ENCODE measurements around the gene FSTL5. TPM values are rescaled to one million over a fixed set of nuclear protein-coding genes. Genes with fewer than 3 reads are reported as not detected.

FSTL5 gene
- total RNA-seq, 2 experiments from 2014 or later = not detected

- ChIA-PET POLR2A (no interaction called here), CTCF (no interaction called here)
Measured at GRCh38 chr4:161376275-161376674, 787.5 kb downstream of the FSTL5 start.

- ChIA-PET CTCF (no interaction called here), POLR2A (no interaction called here)
Measured at GRCh38 chr4:161364681-161365080, 799.1 kb downstream of the FSTL5 start.

DNA sequence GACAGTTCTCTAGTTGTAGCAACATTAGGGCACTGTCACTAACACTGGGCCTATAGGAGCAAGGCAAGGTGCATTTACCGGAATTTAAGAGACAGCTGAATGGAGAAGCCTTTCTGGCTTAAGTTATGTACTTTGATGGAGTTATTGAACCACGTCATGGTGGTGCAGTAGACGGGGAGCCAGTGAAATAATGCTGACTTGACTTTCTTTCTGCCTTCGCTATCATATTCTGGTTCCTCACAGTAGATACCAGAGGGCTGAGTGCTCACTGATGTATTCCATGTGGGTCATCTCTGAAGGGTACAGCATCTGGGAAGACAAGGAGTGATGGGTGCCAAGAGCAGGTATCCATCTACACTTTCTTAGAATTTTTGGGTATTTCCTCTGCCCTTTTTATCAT lies 802.8 kb downstream of the FSTL5 start:
- POLR2A ChIA-PET = no interaction called here

DNA sequence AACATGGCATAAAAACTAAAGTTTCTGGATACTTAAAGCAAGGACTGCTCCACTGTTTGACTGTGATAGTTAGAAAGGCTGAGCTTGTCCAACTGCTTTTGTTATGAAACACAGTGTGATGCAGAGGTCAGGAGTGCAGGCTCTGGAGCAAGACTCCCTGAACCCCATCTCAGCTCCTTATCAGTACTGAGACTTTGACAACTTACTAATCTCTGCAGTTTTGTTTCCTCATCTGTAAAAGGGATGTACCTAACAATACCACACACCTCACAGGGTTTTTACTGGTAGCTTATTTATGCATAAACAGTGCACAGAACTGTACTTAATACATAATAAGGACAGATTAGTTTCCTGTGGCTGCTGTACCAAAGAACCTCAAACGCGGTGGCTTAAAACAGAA lies 804.3 kb downstream of the FSTL5 start:
- POLR2A ChIA-PET = no interaction called here

More for the DNA sequence above, 802.8 kb downstream of the FSTL5 start:
- CTCF ChIA-PET = no interaction called here

DNA sequence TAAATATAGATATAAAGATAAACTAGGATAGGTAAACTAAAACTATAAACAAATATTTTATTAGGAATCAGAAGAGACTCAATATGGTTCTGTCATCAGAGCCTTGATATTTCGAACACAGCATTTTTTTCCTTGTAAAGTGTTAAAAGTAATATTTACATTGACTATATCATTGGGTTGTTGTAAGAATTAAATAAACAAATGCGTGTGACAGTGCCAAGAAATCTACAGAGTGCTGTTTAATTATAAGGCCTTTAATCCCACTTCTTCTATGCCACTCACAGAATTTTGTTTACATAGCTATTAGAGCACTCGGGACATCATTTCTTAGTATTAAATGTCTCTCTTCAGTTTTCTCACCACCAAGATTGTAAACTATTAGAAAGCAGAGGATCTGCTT lies 807.4 kb downstream of the FSTL5 start:
- ChIA-PET CTCF (no interaction called here), POLR2A (no interaction called here)

More for the DNA sequence above, 804.3 kb downstream of the FSTL5 start:
- CTCF ChIA-PET = no interaction called here

- POLR2A ChIA-PET = no interaction called here
Measured at GRCh38 chr4:161350946-161351345, 812.9 kb downstream of the FSTL5 start.

GRCh38 chr4:161345741-161346140 lies 818.1 kb downstream of the FSTL5 start:
- ChIA-PET POLR2A (no interaction called here), CTCF (no interaction called here)

More at GRCh38 chr4:161350946-161351345, 812.9 kb downstream of the FSTL5 start:
- CTCF ChIA-PET = no interaction called here

GRCh38 chr4:161343569-161343950 lies 820.2 kb downstream of the FSTL5 start:
- POLR2A ChIA-PET = no interaction called here
- CTCF ChIA-PET = no interaction called here

DNA sequence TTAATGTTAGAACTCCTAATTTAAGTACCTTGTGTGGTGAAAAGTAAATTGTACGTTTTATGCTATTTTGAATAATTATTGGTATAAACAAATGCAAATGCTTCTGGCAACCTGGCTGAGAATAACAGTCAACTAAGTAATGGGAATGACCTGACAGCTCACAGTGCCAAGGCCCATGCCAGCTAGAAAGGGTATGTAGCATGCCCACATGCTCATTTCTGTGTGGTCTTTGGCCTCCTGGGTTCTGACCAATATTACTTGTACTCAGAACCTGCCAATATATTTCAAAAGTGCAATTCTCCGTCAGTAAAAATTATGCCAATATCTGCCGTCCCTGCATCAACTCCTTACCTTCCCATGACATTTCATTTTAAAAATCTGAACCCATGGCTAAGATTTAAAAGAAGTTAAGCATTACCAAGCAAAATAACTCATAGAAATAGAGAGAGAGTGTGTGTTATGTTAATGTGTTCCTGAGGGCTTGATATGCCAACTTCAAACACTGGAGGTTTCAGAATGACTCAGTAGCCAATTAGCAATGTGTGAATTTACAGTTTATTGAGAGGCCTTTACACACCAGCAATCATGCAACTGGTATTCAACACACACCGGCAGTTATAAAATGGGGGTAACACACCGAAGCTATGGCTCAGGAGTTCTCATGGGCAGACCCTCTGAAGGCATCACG lies 820.8 kb downstream of the FSTL5 start:
- ChIA-PET CTCF (no interaction called here), POLR2A (no interaction called here)

DNA sequence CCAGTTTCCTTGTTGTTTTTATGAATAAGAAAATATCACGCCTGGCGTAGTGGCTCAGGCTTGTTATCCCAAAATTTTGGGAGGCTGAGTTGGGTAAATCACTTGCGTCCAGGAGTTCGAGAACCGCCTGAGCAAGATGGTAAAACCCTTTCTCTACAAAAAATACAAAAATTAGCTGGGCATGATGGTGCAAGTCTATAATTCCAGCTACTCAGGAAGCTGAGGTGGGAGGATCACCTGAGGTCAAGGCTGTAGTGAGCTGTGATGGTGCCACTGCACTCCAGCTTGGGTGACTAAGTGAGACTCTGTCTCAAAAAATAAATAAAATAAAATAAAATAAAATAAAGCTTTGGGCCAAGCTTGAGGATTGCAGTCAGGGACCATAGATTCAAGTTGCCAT lies 827.2 kb downstream of the FSTL5 start:
- CTCF ChIA-PET = no interaction called here
- POLR2A ChIA-PET = interaction anchor here (0.6 kb wide), 1 partner anchor 215 kb away, joined by 3 read pairs; no protein-coding TSS in a partner anchor

DNA sequence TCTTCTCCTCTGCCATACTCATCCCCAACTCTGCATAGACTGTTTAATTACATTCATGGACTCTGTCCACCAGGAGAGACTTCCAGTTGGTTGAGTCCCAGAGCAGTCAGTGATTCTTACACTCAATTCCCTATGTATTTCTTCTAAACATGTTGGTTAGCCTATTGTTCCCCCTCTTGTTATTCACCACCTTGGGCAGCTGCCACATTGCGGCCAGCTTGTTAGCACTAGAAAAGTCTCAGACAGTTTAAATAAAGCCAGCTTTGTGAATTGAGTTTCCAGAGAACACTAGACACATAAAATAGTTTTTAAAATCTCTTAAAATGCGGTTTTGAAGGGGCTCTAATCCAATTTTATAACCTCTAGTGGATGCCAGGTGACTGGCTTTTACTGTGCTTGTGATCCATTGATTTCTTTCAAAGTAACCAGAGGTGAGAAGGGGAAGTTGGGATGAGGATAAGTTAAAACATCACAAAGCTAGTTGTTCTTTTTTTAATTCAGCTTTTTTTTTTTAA lies 827.7 kb downstream of the FSTL5 start:
- CTCF ChIA-PET = no interaction called here
- POLR2A ChIA-PET = no interaction called here

Data from activated CD8-positive, alpha-beta memory T cell treated with anti-CD3 and anti-CD28 coated beads for 36 hours (primary cell).